GM12892 (cell line): ENCODE data around the gene CAMKMT.

Source experiments
- DNase-seq: peaks from one replicate; pipeline ENCODE4 v3.0.0; 2011; ENCODE audit not compliant: insufficient read length
- FAIRE-seq: peaks from 2 replicates; lab custom pipeline; 2011; peaks lifted over from hg19 to GRCh38; lab: Jason Lieb, UNC
- POLR2A ChIP-seq: IDR thresholded peaks from 2 replicates; pipeline ENCODE4 v1.6.1; 2011; ENCODE audit warnings: low read depth, low read length, control low read depth
- POLR2AphosphoS5 ChIP-seq: IDR thresholded peaks from 2 replicates; pipeline ENCODE4 v1.6.1; 2011; ENCODE audit warnings: low read depth, low read length, control low read depth
- TAF1 ChIP-seq: IDR thresholded peaks from 2 replicates; pipeline ENCODE4 v1.6.1; 2011; ENCODE audit warnings: low read depth, mild to moderate bottlenecking, control low read depth, low read length, borderline replicate concordance

Gene CAMKMT

DNA sequence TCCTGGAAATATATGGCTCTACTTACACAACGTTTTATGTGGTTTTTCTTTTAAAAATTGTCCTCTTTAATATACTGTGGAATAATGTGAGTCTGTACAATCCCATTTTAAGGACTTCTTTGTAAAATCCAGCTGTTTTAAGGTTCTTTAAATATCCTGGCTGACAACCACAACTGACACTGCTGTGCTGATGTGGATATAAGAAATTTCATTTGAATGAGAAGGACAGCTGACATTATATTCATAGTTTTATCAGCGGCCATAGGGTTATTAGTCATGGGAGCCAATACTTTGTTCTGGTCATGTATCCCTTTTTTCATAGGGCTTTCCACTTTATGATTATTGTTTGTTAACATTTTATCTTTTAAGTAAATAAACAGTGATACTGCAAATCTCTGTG lies 169.5 kb downstream of the CAMKMT start:
- no peak for TF ChIP-seq POLR2A
- FAIRE-seq (no peak), DNase-seq (no peak)

DNA sequence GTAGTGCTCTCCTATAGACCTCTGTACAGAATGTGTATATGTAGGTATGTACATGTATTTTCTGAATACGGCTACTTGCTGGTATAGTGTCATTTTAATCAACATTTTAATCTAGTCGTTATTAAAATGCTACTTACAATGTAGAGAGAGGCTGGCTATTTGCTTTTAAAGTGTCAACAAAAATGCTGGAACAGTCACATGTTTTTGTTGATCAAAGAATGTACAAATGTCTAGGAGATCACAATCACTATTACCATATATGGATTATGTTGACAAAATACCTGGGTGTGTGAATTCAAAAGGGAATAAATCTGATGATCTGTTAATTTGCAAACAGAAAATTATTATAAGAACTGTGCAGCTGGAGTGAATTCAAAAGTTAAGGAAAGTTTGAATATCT lies 170.3 kb downstream of the CAMKMT start:
- DNase-seq, result no peak
- TF ChIP-seq TAF1, result no peak
- no peak for FAIRE-seq

DNA sequence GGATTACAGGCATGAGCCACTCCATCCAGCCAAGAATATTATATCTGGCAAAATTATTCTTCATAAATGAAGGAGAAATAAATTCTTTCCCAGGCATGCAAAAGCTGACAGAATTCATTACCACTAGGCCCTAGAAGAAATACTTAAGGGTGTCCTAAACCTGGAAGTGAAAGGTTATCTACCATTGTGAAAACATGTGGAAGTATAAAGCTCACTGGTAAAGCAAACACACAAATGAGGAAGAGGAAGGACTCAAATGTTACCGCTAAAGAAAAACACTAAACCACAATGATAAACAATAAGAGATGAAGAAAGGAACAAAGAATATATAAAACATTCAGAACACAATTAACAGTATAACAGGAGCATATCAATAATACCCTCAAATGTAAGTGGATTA lies 171.8 kb downstream of the CAMKMT start:
- TF ChIP-seq POLR2A (no peak), TAF1 (no peak)
- FAIRE-seq (no peak), DNase-seq (no peak)

GRCh38 chr2:44535376-44535775 lies 173.6 kb downstream of the CAMKMT start:
- no peak for TF ChIP-seq POLR2AphosphoS5
- TF ChIP-seq POLR2A, result no peak
- TF ChIP-seq TAF1, result no peak
- DNase-seq (no peak), FAIRE-seq (no peak)

GRCh38 chr2:44537264-44537663 lies 175.5 kb downstream of the CAMKMT start:
- FAIRE-seq, result peak; percentile 9
- no peak for TF ChIP-seq POLR2AphosphoS5
- no peak for TF ChIP-seq TAF1
- TF ChIP-seq POLR2A, result no peak
- DNase-seq, result no peak

DNA sequence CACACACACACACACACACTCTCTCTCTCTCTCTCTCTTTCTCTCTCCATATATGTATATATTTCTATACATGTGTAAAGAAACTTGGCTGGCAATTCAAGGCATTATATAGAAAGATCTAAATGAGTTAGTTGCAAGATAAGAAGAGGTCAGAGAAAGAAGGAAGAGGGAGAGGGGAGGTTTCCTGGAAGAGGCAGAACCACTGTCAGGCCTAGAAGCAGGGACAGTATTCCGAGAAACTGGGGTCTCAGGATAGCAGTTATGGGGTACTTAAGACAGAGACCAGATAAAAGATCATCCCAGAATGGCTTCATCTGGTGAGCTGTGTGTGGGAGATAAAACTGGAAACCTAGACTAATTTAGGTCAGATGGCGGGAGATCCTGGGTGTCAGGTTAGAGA lies 180.8 kb downstream of the CAMKMT start:
- no peak for DNase-seq
- FAIRE-seq, result no peak
- TF ChIP-seq POLR2A (no peak), POLR2AphosphoS5 (no peak), TAF1 (no peak)

DNA sequence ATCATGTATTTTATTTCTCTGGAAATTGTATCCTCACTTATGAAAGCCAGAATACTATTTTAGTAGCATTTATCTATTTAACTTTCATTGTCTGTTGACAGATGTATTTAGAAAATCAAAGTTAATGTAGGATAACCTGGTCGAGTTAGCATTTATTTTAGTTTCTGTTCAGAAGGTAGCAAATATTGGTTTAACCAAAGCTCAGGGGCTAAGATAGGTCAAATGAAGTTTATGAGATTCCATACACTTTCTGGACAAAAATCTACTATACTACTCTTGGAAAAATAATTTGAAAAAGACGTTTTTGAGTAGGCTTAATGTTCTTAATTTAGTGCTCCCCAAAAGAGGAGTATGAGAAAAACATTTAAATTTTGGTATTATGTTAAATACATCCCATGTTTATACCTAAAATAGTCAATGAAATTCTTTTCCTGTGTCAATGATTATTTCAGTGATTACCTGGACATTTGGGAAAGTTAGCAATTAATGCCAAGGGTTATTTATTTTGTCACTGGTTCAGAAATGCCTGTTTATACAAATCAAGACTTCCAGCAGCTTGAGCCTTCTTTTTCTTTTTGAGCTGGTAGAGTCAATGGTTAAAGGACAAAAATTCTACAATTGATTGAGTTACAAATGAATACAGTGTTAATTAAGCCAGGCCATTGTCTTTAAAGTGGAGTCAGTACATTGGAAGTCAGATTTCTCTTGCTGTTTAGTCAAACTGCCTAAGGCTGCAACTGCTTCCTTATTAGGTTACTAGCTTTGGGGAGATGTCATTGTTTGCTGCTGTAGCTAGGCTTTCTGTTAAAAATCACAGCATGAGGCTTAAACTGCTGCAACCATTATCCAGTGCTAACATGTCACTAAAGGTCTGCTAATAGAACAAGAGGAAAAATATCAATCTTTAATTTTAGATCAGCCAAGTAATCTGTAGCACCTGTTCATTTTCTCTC lies 182.3 kb downstream of the CAMKMT start:
- TF ChIP-seq POLR2A (no peak), POLR2AphosphoS5 (no peak), TAF1 (no peak)
- DNase-seq, result no peak
- FAIRE-seq, result no peak

DNA sequence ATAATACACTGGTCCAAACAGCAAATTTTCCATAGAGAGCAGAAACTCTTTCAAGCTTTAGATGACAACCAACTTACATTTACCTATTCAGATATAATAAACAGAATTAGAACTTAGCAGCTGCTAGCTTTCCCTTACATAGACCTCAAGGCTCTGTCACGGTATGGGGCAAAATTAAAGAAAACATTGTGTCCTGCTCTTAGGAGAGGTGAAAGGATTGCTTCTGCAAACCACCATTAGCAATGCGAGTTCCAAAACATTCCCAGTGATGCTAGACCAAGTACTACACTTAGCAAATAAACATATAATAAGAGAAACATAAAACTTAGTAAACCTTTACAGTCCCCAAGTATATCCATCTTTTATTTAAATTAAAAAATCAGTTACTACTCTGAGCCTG lies 183.3 kb downstream of the CAMKMT start:
- FAIRE-seq, result no peak
- TF ChIP-seq POLR2A (no peak), TAF1 (no peak), POLR2AphosphoS5 (no peak)
- DNase-seq, result no peak

- TF ChIP-seq POLR2AphosphoS5 (no peak), TAF1 (no peak), POLR2A (no peak)
- DNase-seq (no peak), FAIRE-seq (peak; percentile 33)
Observed at GRCh38 chr2:44546459-44547127, 184.8 kb downstream of the CAMKMT start.

- no peak for DNase-seq
- no peak for FAIRE-seq
- TF ChIP-seq POLR2AphosphoS5 (no peak), POLR2A (no peak), TAF1 (no peak)
Observed at GRCh38 chr2:44547718-44548117, 186.0 kb downstream of the CAMKMT start.

GRCh38 chr2:44548221-44549098 lies 186.7 kb downstream of the CAMKMT start:
- FAIRE-seq, result no peak
- TF ChIP-seq TAF1 (no peak), POLR2A (no peak), POLR2AphosphoS5 (no peak)
- DNase-seq, result no peak

- no peak for DNase-seq
- TF ChIP-seq POLR2A, result no peak
- TF ChIP-seq TAF1, result no peak
- TF ChIP-seq POLR2AphosphoS5, result no peak
- no peak for FAIRE-seq
Observed at GRCh38 chr2:44549099-44549471, 187.3 kb downstream of the CAMKMT start.
